Adipocyte (in vitro differentiated cells): ENCODE measurements around the gene DNAJB11.

Source experiments
- DNase-seq: peaks from one replicate; pipeline ENCODE4 v3.0.0-alpha.2; 2015; ENCODE audit warnings: low read depth
- H3K27me3 ChIP-seq: replicated peaks from 2 replicates; pipeline ENCODE4 v1.7.0; 2013; ENCODE audit warnings: mild to moderate bottlenecking, low read length, moderate library complexity; ENCODE audit not compliant: control insufficient read depth, insufficient read depth
- H3K36me3 ChIP-seq: 2 replicates; pipeline ENCODE4 v1.7.0; 2013; ENCODE audit warnings: low read length, mild to moderate bottlenecking, moderate library complexity; ENCODE audit not compliant: control insufficient read depth, insufficient read depth, severe bottlenecking
- H3K4me1 ChIP-seq: 2 replicates; pipeline ENCODE4 v1.7.0; 2013; ENCODE audit warnings: mild to moderate bottlenecking, low read length, moderate library complexity; ENCODE audit not compliant: control insufficient read depth, insufficient read depth
- H3K4me3 ChIP-seq: 2 replicates; pipeline ENCODE4 v1.7.0; 2013; ENCODE audit warnings: mild to moderate bottlenecking, low read length, moderate library complexity
- H3K9ac ChIP-seq: 2 replicates; pipeline ENCODE4 v1.7.0; 2013; ENCODE audit warnings: mild to moderate bottlenecking, low read length, moderate library complexity
- H3K9me3 ChIP-seq: 2 replicates; pipeline ENCODE4 v1.7.0; 2013; ENCODE audit warnings: mild to moderate bottlenecking, low read length, moderate library complexity; ENCODE audit not compliant: control insufficient read depth

Gene DNAJB11

DNA sequence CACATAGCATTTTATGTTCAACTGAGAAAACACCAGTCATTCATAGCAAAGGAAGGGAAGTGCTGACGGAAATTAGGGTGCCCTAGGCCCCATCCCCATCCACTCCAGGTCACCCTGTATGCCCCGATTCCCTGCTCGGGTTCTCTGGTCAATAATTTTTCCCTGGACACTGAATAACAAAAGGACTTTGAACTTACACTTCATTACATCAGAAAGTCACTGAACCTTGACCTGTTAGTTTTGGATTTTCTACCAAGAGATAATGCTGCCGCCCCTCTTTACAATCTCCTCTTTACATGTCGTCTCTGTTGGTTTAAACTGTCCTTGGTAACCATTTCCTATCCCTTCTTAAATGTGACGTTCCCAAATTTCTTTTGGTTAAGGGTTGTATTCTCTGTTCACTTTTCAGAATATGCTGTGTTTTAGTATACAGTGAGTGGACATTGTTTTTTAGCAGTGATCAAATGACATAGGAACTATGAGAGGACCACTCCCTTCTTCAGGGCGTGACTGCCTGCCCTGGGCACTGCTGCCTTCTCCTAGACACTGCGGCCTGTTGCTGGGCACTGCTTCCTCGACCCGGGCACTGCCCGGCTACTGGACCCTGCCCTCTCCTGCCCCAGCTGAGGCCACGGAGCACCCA lies 28.7 kb downstream of the DNAJB11 start:
- Histone ChIP-seq H3K4me3 (no peak overlapping the region), H3K36me3 (no peaks in the 10 kb centered on the region), H3K9me3 (no peaks in the 10 kb centered on the region)

DNA sequence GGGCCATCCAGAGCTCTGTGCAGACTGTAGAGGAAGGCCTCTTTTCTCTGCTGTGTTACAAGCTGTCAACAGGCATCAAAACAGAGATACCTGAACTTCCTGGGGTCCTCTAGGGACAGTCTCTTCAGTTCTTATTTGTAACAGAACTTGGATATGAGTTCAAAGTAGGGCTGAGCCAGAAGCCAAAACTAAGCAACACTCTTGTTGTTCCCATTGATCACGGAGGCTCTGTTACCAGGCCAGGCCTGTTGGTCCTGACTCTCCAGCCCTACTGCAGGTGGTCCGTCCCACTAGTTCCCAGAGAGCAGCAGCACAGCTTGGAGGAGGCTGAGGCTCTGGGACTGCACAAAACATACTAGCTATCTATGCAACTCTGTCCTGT lies 29.3 kb downstream of the DNAJB11 start:
- Histone ChIP-seq H3K27me3 (peaks cover 15% of the 10 kb centered on the region), H3K9ac (no peak overlapping the region), H3K4me3 (no peak overlapping the region), H3K4me1 (no peaks in the 10 kb centered on the region), H3K36me3 (no peaks in the 10 kb centered on the region), H3K9me3 (no peaks in the 10 kb centered on the region)
- DNase-seq = no peak

More for the DNA sequence above, 28.7 kb downstream of the DNAJB11 start:
- H3K27me3 ChIP-seq = peaks cover 10% of the 10 kb centered on the region
- no peak overlapping the region for H3K9ac ChIP-seq
- DNase-seq = no peak
- no peaks in the 10 kb centered on the region for H3K4me1 ChIP-seq

DNA sequence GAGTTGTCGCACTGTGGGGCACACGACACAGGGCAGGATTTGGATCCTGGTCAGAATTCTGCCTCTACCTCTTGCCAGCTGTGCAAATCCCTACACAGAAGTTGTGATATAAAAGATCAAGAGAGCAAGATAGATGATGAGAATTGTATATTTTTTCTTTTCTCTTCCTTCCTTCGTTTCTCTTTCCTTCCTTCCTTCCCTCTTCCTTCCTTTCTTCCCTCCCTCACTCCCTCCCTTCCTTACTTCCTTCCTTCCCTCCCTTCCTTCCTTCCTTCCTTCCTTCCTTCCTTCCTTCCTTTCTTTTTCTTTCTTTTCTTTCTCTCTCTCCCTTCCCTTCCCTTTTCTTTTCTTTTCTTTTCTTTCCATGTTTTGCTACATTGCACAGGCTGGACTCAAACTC lies 30.4 kb downstream of the DNAJB11 start:
- Histone ChIP-seq H3K4me3 (no peak overlapping the region), H3K9me3 (no peaks in the 10 kb centered on the region), H3K27me3 (peaks cover 24% of the 10 kb centered on the region), H3K36me3 (no peaks in the 10 kb centered on the region), H3K9ac (no peak overlapping the region), H3K4me1 (no peaks in the 10 kb centered on the region)
- no peak for DNase-seq

DNA sequence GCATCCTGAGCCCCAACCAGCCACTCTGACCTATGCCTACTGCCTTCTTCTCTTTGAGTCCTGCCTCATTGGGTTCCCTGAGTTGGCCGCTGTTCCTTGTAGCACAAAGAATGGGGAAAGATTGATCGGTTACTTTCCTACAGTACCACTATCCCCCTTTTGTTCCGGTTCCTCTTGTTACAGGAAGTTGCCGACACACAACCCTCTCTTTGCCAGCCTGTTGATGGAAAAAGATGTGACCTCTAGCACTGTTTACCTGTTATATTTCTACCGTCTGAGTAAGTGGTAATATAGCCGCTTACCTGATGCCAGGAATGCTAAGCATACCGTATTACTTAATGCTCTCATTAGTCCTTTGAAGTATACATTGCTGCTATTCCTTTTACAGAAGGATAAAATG lies 32.6 kb downstream of the DNAJB11 start:
- H3K36me3 ChIP-seq = no peaks in the 10 kb centered on the region
- no peaks in the 10 kb centered on the region for H3K9me3 ChIP-seq
- no peaks in the 10 kb centered on the region for H3K4me1 ChIP-seq
- H3K27me3 ChIP-seq = peaks cover 24% of the 10 kb centered on the region
- no peak overlapping the region for H3K9ac ChIP-seq
- no peak for DNase-seq
- no peak overlapping the region for H3K4me3 ChIP-seq

DNA sequence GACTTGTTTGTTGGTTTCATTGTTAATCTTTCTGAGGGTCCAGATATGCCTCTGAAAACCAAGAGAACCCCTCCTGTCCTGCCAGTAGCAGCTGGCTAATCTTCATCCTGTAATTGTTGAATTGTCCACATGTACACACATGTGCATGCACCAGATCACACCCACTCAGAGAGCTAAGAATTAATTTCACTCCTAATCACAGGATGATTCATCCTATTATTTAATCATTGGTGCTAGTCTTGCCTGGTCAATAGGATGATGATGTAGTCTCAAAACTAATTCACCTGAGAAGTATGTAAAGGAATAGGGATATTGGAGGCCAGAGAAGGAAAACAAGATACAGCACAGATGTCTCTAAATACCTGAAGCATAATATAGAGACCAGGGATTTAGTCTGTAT lies 34.6 kb downstream of the DNAJB11 start:
- peaks cover 24% of the 10 kb centered on the region for H3K27me3 ChIP-seq
- H3K9ac ChIP-seq = no peak overlapping the region
- no peak for DNase-seq
- no peak overlapping the region for H3K4me3 ChIP-seq
- no peaks in the 10 kb centered on the region for H3K9me3 ChIP-seq
- H3K36me3 ChIP-seq = no peaks in the 10 kb centered on the region
- H3K4me1 ChIP-seq = no peaks in the 10 kb centered on the region

DNA sequence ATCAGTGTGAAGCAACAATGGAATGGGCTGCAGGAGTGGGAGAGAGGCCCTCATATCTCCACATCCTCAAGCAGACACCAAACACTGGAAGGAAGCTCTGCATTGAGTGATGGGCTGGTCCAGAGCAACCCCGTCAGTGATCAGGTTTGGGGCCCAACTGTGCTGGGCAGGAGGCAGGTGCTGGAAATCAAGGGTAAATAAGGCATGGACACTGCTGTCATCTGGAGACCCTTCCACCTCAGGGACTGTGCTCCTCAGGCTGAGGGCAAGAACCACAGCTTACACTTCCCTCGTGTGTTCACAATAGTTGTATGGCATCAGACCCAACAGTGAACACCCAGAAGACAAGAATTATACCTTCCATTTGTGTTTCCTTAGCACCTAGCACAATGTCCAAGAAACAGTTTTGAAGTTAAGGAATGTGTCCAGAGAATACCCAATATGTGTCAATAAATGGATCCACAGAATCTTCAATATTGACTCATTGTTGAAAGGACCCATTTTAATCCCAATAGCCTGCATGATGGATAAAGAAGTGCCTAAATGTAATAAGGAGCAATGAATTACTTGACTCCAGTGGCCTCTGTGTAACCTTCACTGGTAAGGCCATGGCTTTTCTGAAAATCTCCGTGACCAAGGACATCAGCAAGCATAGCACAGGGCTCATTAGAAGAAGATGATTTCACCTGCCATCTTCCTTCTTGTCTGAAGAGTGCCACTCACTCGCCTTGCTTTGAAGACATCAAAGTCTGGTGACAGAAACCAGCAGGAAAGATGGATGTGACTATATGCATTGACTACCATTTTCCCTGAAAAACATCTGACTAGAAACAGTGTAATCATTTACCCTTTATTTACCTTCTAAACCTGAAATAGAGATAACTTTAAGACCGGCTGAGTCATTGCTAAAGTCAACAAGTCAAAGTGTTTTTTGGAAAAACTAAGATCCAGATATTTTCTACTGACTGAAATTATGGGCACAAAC lies 35.3 kb downstream of the DNAJB11 start:
- H3K4me1 ChIP-seq = no peaks in the 10 kb centered on the region
- no peaks in the 10 kb centered on the region for H3K9me3 ChIP-seq
- DNase-seq = no peak
- peaks cover 20% of the 10 kb centered on the region for H3K27me3 ChIP-seq
- H3K9ac ChIP-seq = no peak overlapping the region
- no peaks in the 10 kb centered on the region for H3K36me3 ChIP-seq
- no peak overlapping the region for H3K4me3 ChIP-seq

DNA sequence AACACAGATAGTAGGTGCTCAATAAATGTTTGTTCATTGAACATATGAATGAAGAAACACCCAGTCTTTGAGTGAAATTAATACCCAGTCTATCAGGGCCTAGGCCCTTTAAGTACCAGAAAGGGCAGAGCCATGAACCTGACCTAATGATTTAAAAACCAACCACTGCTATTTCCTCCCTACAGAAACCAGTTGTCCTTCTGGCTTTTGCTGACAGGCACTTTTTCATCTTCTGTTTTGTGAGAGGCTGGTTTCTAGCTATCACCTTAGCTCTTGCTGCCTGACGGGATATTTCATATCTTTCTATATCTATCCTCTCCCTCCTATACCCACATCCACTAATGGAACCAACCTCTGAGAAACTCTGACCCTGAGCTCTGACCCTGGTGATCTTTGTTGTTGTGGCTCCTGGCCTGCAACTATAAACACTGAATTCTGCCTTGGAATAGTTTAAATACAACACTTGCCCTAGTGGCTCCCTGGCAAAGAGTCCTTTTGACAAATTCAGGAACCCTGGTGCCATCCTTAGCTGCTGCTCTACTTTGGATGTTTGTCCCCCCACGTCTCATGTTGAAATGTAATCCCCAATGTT lies 38.2 kb downstream of the DNAJB11 start:
- H3K4me3 ChIP-seq = no peak overlapping the region
- peaks cover 26% of the 10 kb centered on the region for H3K27me3 ChIP-seq
- no peaks in the 10 kb centered on the region for H3K36me3 ChIP-seq
- DNase-seq = no peak
- H3K9ac ChIP-seq = no peak overlapping the region
- no peaks in the 10 kb centered on the region for H3K4me1 ChIP-seq
- no peaks in the 10 kb centered on the region for H3K9me3 ChIP-seq

DNA sequence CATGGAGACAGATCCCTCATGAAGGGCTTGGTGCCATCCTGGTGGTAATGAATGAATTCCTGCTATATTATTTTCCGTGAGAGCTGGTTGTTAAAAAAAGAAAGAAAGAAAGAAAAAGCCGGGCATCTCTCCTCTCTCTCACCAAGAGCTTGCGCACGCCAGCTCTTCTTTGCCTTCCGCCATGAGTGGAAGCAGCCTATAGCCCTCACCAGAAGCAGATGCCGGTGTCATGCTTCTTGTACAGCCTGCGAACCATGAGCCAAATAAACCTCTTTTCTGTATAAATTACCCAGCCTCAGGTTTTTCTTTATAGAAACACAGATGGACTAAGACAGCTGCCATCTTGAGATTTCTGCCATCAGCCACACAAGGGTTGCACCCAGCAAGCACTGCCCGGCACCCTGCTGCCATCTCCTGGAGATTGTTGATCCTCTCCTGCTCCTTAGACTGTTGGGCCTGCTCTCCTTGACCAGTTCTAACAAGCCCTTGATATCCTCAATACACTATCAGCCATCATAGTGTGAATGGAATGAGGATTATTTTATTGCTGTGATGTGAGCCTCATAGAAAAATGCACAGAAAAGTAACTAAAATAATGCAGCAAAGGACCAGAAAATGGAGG lies 38.8 kb downstream of the DNAJB11 start:
- H3K9me3 ChIP-seq = no peaks in the 10 kb centered on the region
- no peak overlapping the region for H3K4me3 ChIP-seq
- no peaks in the 10 kb centered on the region for H3K36me3 ChIP-seq
- no peak overlapping the region for H3K9ac ChIP-seq
- peaks cover 33% of the 10 kb centered on the region for H3K27me3 ChIP-seq
- DNase-seq = no peak
- H3K4me1 ChIP-seq = no peaks in the 10 kb centered on the region

DNA sequence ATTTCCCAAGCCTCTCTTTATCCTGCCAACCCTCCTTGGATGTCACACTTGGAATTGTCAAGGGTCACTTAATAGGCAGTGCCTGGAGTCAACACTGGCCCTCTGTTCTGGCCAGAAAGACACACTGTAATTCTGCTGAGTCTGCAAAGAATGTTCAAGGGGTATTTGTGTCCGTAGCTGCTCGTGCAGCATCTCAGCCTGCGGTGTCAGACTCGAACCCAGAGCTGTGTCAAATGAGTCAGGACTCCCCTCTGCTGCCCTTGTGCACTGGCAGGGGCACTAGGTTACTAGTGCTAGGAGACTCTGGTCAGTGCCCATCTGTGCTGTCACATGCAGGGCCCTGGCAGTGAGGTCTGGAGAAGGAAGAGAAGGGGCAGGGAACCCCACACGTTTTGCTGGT lies 41.5 kb downstream of the DNAJB11 start:
- Histone ChIP-seq H3K36me3 (no peaks in the 10 kb centered on the region), H3K9me3 (no peaks in the 10 kb centered on the region), H3K4me3 (no peak overlapping the region), H3K27me3 (peaks cover 22% of the 10 kb centered on the region), H3K9ac (no peak overlapping the region), H3K4me1 (peaks cover 4% of the 10 kb centered on the region)
- DNase-seq = no peak

DNA sequence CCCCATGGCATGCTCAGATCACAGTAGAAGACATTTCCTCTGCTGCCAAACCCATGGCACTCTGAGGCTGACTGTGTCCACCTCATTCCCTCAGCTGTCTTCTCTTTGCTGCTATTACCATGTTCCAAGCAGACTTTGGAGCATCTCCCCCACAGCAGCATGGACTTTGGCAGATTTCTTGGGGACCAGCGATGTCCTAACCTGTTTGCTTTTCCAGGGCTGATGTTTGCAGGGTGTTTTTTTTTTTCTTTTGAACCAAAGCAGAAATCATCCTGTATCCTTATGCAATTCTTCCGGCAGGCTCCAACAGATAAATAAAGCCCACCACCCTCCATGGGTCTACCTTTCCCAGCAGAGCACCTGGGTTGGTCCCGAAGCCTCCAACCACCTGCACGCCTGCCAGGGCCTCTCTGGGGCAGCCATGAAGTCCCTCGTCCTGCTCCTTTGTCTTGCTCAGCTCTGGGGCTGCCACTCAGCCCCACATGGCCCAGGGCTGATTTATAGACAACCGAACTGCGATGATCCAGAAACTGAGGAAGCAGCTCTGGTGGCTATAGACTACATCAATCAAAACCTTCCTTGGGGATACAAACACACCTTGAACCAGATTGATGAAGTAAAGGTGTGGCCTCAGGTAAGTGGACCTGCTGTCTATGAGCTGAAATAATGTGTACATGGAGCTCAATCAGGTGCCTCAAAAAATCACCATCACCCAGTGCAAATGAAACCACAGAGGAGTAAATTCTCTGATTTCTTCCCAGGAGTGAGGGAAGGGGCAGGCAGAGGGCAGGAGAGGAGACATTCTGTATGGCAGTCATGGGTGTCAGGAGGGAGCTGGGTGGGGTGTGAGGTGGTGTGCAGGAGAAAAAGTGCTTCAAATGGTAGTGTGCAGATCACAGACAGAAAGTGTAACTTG lies 42.5 kb downstream of the DNAJB11 start, which contains the start of gene AHSG:
Gene AHSG (plus strand): TSS at position 340 of the 916 bp plus-strand sequence. CDS start 82 bp downstream, at position 422.
- Histone ChIP-seq H3K4me1 (peaks cover 4% of the 10 kb centered on the region), H3K4me3 (no peak within 1 kb of the TSS), H3K9ac (no peak within 1 kb of the TSS), H3K27me3 (peaks cover 27% of the 10 kb centered on the region), H3K9me3 (no peaks in the 10 kb centered on the region), H3K36me3 (no peaks in the 10 kb centered on the region)
- DNase-seq = no peak
